Upper lobe of left lung (tissue), 6 donors: ENCODE measurements around the gene PANX1. TPM values are rescaled to one million over a fixed set of nuclear protein-coding genes. Genes with fewer than 3 reads are reported as not detected.

Experiments used
- ATAC-seq, 2 donors: fragments of 200-7000 bp; cut with Tn5 transposase; one replicate each; pipeline ENCODE4 v1.9.1; 2022; ENCODE audit warnings: mild to moderate bottlenecking in 2 of 2, moderate library complexity in 2 of 2; ENCODE audit not compliant: low FRiP score in 2 of 2
- DNase-seq, 2 donors: peaks; one replicate each; pipeline ENCODE4 v3.0.0-alpha.2; 2019 to 2020
- H3K27ac ChIP-seq, 4 donors: fragments of 200-600 bp; sonication (generic); one replicate each; pipeline ENCODE4 v1.5.1; 2016 to 2019
- H3K27me3 ChIP-seq, 4 donors: fragments of 200-600 bp; sonication (generic); one replicate each; pipeline ENCODE4 v1.5.1; 2017 to 2019
- H3K36me3 ChIP-seq, 4 donors: fragments of 200-600 bp; sonication (generic); one replicate each; pipeline ENCODE4 v1.5.1; 2016 to 2019
- H3K4me1 ChIP-seq, 4 donors: fragments of 200-600 bp; sonication (generic); one replicate each; pipeline ENCODE4 v1.5.1; 2018 to 2019
- H3K4me3 ChIP-seq, 4 donors: fragments of 200-600 bp; sonication (generic); one replicate each; pipeline ENCODE4 v1.5.1; 2017 to 2019; ENCODE audit warnings: mild to moderate bottlenecking in 2 of 4, moderate library complexity in 1 of 4
- H3K9me3 ChIP-seq, 4 donors: fragments of 200-600 bp; sonication (generic); one replicate each; pipeline ENCODE4 v1.5.1; 2018 to 2019
- EP300 ChIP-seq, 4 donors: sonication (generic); formaldehyde crosslinking; IDR thresholded peaks; one replicate each; pipeline ENCODE4 v1.5.1; 2017; ENCODE audit warnings: antibody characterized with exemption in 4 of 4, control low read depth in 2 of 4
- POLR2A ChIP-seq, 4 donors: fragments of 450-650 bp; IDR thresholded peaks; one replicate each; pipeline ENCODE4 v1.5.1; 2016 to 2017; ENCODE audit warnings: antibody characterized with exemption in 4 of 4, mild to moderate bottlenecking in 2 of 4
- POLR2AphosphoS5 ChIP-seq, 2 donors: sonication (generic); formaldehyde crosslinking; IDR thresholded peaks; one replicate each; pipeline ENCODE4 v1.5.1; 2017; ENCODE audit warnings: antibody characterized with exemption in 2 of 2
- WGBS, 2 donors: methylation state at CpG; one replicate each; pipeline ENCODE4 v1.1.5; 2017 to 2018; 5-methylcytosine and 5-hydroxymethylcytosine counted together
- total RNA-seq, 6 donors: library from RNA; depleted of rRNA in 4 of 6; stranded (reverse); fragments of >200 nt in 4 of 6; gene quantifications; one replicate each; pipeline versions ENCODE4 v1.1.0 to v1.2.1, GENCODE V29; 2016 to 2021
- TF ChIP-seq, protein P1 (sequence below), 6 experiments: fragments of 450-650 bp in 4 of 6; fragments of 200-600 bp in 2 of 6; sonication (generic) in 2 of 6; IDR thresholded peaks; one replicate each; pipeline ENCODE4 v1.5.1; 2016 to 2019; ENCODE audit warnings: antibody characterized with exemption in 6 of 6
- donor health status: DM: no; HTN: no; CAD: no; lungs with moderate emphysema.
- donor health status: DM: no; HTN: yes; CAD: no; lungs with severe emphysema.

PANX1 gene
- total RNA-seq, 6 donors from 2014 or later, result 7.3 to 32.2 (median 17.8) TPM

GRCh38 chr11:94144664-94145063 is 16.0 kb downstream of the PANX1 start:
- DNase-seq (no peak), ATAC-seq (no peak)
- no peaks in the 10 kb centered on the region for H3K36me3 ChIP-seq
- no peaks in the 10 kb centered on the region for H3K27me3 ChIP-seq
- TF ChIP-seq EP300 (IDR thresholded peaks at IDR 0.05) (no peak), POLR2A (IDR thresholded peaks at IDR 0.05) (no peak), POLR2AphosphoS5 (IDR thresholded peaks at IDR 0.05) (no peak)
- TF ChIP-seq, protein P1, sequence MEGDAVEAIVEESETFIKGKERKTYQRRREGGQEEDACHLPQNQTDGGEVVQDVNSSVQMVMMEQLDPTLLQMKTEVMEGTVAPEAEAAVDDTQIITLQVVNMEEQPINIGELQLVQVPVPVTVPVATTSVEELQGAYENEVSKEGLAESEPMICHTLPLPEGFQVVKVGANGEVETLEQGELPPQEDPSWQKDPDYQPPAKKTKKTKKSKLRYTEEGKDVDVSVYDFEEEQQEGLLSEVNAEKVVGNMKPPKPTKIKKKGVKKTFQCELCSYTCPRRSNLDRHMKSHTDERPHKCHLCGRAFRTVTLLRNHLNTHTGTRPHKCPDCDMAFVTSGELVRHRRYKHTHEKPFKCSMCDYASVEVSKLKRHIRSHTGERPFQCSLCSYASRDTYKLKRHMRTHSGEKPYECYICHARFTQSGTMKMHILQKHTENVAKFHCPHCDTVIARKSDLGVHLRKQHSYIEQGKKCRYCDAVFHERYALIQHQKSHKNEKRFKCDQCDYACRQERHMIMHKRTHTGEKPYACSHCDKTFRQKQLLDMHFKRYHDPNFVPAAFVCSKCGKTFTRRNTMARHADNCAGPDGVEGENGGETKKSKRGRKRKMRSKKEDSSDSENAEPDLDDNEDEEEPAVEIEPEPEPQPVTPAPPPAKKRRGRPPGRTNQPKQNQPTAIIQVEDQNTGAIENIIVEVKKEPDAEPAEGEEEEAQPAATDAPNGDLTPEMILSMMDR (IDR thresholded peaks at IDR 0.05), result no peak
- H3K4me3 ChIP-seq, result no peak overlapping the region
- H3K4me1 ChIP-seq, result peaks cover 23 to 47% (median 32%) of the 10 kb centered on the region in 4 donors
- H3K9me3 ChIP-seq, result no peaks in the 10 kb centered on the region
- WGBS, 2 donors, result 95 to 96% methylated on average over 1 of the region's 1 CpG
- no peak overlapping the region for H3K27ac ChIP-seq

GRCh38 chr11:94145431-94145830 is 16.8 kb downstream of the PANX1 start:
- DNase-seq, result no peak
- Histone ChIP-seq H3K9me3 (no peaks in the 10 kb centered on the region), H3K27me3 (no peaks in the 10 kb centered on the region), H3K4me1 (peaks cover 25 to 50% (median 35%) of the 10 kb centered on the region in 4 donors), H3K4me3 (no peak overlapping the region), H3K27ac (no peak overlapping the region), H3K36me3 (no peaks in the 10 kb centered on the region)
- 64 to 74% methylated on average over 2 of the region's 2 CpGs for WGBS, 2 donors
- ATAC-seq, result no peak
- TF ChIP-seq EP300 (IDR thresholded peaks at IDR 0.05), result no peak
- no peak for TF ChIP-seq POLR2A (IDR thresholded peaks at IDR 0.05)
- TF ChIP-seq, protein P1 (IDR thresholded peaks at IDR 0.05), result no peak
- no peak for TF ChIP-seq POLR2AphosphoS5 (IDR thresholded peaks at IDR 0.05)

GRCh38 chr11:94145916-94146315 is 17.3 kb downstream of the PANX1 start:
- H3K4me1 ChIP-seq, result peaks cover 30 to 55% (median 40%) of the 10 kb centered on the region in 4 donors
- peak in 1 of 4 donors; percentile 67 for TF ChIP-seq EP300 (IDR thresholded peaks at IDR 0.05)
- TF ChIP-seq, protein P1 (IDR thresholded peaks at IDR 0.05), result no peak
- no peaks in the 10 kb centered on the region for H3K36me3 ChIP-seq
- no peaks in the 10 kb centered on the region for H3K9me3 ChIP-seq
- ATAC-seq (no peak), DNase-seq (no peak)
- H3K4me3 ChIP-seq, result no peak overlapping the region
- H3K27me3 ChIP-seq, result no peaks in the 10 kb centered on the region
- no peak overlapping the region for H3K27ac ChIP-seq
- WGBS, 2 donors, result 82 to 87% methylated on average over 4 of the region's 4 CpGs

DNA sequence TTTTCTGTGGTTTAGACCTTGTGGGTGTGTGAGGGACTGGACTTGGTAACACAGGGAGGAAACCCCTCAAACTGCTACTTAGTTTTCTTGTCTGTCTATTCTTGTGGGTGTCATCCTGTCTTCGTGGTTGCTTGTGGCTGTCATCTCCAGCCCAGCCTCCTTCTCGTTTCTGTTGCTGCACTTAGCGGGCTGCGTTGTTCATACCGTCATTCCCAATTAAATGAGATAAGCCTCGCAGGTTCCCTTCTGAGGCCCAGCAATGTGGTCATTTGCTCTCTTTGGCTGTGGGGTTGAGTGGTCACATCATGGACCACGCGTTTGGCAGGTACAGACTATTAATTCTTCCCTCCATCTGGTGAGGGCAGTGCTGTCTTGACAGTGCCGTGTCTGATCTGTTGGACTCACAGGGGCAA is 18.8 kb downstream of the PANX1 start:
- H3K27ac ChIP-seq, result no peak overlapping the region
- no peaks in the 10 kb centered on the region for H3K27me3 ChIP-seq
- H3K4me1 ChIP-seq, result peaks cover 30 to 55% (median 44%) of the 10 kb centered on the region in 4 donors
- H3K4me3 ChIP-seq, result no peak overlapping the region
- ATAC-seq, result no peak
- WGBS, 2 donors, result 80 to 84% methylated on average over 9 of the region's 9 CpGs
- no peak for TF ChIP-seq POLR2A (IDR thresholded peaks at IDR 0.05)
- TF ChIP-seq POLR2AphosphoS5 (IDR thresholded peaks at IDR 0.05), result no peak
- TF ChIP-seq, protein P1 (IDR thresholded peaks at IDR 0.05), result no peak
- no peak for TF ChIP-seq EP300 (IDR thresholded peaks at IDR 0.05)
- H3K9me3 ChIP-seq, result no peaks in the 10 kb centered on the region
- no peak for DNase-seq
- no peaks in the 10 kb centered on the region for H3K36me3 ChIP-seq

DNA sequence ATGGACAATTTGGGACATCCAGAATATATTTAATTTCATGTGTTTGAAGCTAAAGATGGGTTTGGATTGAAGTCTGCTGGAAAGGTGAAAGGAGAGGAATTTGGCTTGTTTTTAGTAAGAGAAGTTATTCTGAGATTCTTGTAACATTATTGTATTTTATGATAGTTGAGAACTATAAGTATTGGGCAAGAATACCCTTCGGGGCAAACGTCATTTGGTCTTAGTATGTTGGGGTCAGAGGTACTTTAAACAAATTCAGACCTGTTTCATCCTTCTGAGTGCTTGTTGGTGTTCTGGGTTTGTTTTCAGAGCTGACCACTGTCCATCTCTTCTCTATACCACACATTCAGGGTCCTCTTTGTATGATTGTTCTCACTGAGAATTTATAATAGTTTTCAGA is 19.5 kb downstream of the PANX1 start:
- no peaks in the 10 kb centered on the region for H3K27me3 ChIP-seq
- H3K9me3 ChIP-seq, result no peaks in the 10 kb centered on the region
- H3K36me3 ChIP-seq, result no peaks in the 10 kb centered on the region
- H3K4me3 ChIP-seq, result no peak overlapping the region
- WGBS, 2 donors, result 61 to 78% methylated on average over 2 of the region's 2 CpGs
- peaks cover 27 to 57% (median 42%) of the 10 kb centered on the region in 4 donors for H3K4me1 ChIP-seq
- TF ChIP-seq POLR2AphosphoS5 (IDR thresholded peaks at IDR 0.05) (no peak), EP300 (IDR thresholded peaks at IDR 0.05) (no peak), POLR2A (IDR thresholded peaks at IDR 0.05) (no peak)
- TF ChIP-seq, protein P1 (IDR thresholded peaks at IDR 0.05), result no peak
- DNase-seq (no peak), ATAC-seq (no peak)
- H3K27ac ChIP-seq, result no peak overlapping the region
